C1 segment of cervical spinal cord (tissue), 14 donors: Measurements from ENCODE around the gene SCN8A.

ENCODE experiments used
- DNase-seq, 14 donors: peaks; one replicate each; lab custom pipeline; 2025; lab: John Stamatoyannopoulos, UW

SCN8A gene

GRCh38 chr12:51669271-51669670 is 78.2 kb downstream of the SCN8A start:
- no peak for DNase-seq

- no peak for DNase-seq
Observed at GRCh38 chr12:51669996-51670395, 79.0 kb downstream of the SCN8A start.

GRCh38 chr12:51672334-51672733 is 81.3 kb downstream of the SCN8A start:
- peak in 1 of 14 donors; percentile 21 for DNase-seq

- DNase-seq, result no peak
Observed at GRCh38 chr12:51675071-51675803, 84.2 kb downstream of the SCN8A start.

GRCh38 chr12:51676875-51677274 is 85.8 kb downstream of the SCN8A start:
- no peak for DNase-seq

- no peak for DNase-seq
Observed at GRCh38 chr12:51677284-51677968, 86.4 kb downstream of the SCN8A start.

- DNase-seq, result peak in 4 of 14 donors; percentile 1 to 14 (median 1)
Observed at GRCh38 chr12:51678086-51678724, 87.2 kb downstream of the SCN8A start.

- DNase-seq, result no peak
Observed at GRCh38 chr12:51682981-51683380, 91.9 kb downstream of the SCN8A start.

GRCh38 chr12:51683763-51684357 is 92.8 kb downstream of the SCN8A start:
- no peak for DNase-seq

- no peak for DNase-seq
Observed at GRCh38 chr12:51686727-51687126, 95.7 kb downstream of the SCN8A start.

- DNase-seq, result no peak
Observed at GRCh38 chr12:51687177-51687576, 96.1 kb downstream of the SCN8A start.

- DNase-seq, result no peak
Observed at GRCh38 chr12:51687614-51688013, 96.6 kb downstream of the SCN8A start.

- DNase-seq, result no peak
Observed at GRCh38 chr12:51689983-51690382, 99.0 kb downstream of the SCN8A start.

- no peak for DNase-seq
Observed at GRCh38 chr12:51692016-51692415, 101.0 kb downstream of the SCN8A start.

GRCh38 chr12:51693569-51693968 is 102.5 kb downstream of the SCN8A start:
- DNase-seq, result no peak

- DNase-seq, result no peak
Observed at GRCh38 chr12:51694146-51694545, 103.1 kb downstream of the SCN8A start.

GRCh38 chr12:51695241-51696010 is 104.4 kb downstream of the SCN8A start:
- no peak for DNase-seq

GRCh38 chr12:51699219-51699618 is 108.2 kb downstream of the SCN8A start:
- no peak for DNase-seq

GRCh38 chr12:51700887-51701286 is 109.9 kb downstream of the SCN8A start:
- DNase-seq, result no peak

- DNase-seq, result no peak
Observed at GRCh38 chr12:51702587-51702986, 111.6 kb downstream of the SCN8A start.

- DNase-seq, result no peak
Observed at GRCh38 chr12:51705450-51705849, 114.4 kb downstream of the SCN8A start.

GRCh38 chr12:51706206-51706605 is 115.2 kb downstream of the SCN8A start:
- DNase-seq, result no peak
